GM12801 (cell line): ENCODE data around the gene AWAT1.

ENCODE experiments used
- CTCF ChIP-seq: IDR thresholded peaks from one replicate; pipeline ENCODE4 v1.5.1; 2011; ENCODE audit warnings: control low read depth; ENCODE audit not compliant: insufficient read length; ENCODE audit errors: extremely low read depth

The AWAT1 gene

GRCh38 chrX:70264784-70265183 lies 30.3 kb downstream of the AWAT1 start:
- TF ChIP-seq CTCF = no peak

GRCh38 chrX:70268034-70268433 lies 33.6 kb downstream of the AWAT1 start, which contains the start of gene ARR3:
Gene ARR3 (plus strand): TSS chrX:70268334. CDS start chrX:70269386, 1,052 bp downstream.
- TF ChIP-seq CTCF = no peak

- TF ChIP-seq CTCF = no peak
These were observed 44.6 kb downstream of the AWAT1 start for GRCh38 chrX:70279081-70279480.

- no peak for TF ChIP-seq CTCF
These were observed 46.1 kb downstream of the AWAT1 start for GRCh38 chrX:70280573-70280972.

- no peak for TF ChIP-seq CTCF
These were observed 47.5 kb downstream of the AWAT1 start, which contains the start of gene RAB41 for GRCh38 chrX:70281951-70282350. Gene RAB41 (plus strand): TSS chrX:70282172. CDS start chrX:70282218, 46 bp downstream.

- TF ChIP-seq CTCF = no peak
These were observed 54.8 kb downstream of the AWAT1 start for GRCh38 chrX:70289168-70289792.
